Subcutaneous adipose tissue (tissue), 4 donors: ENCODE measurements around the gene SCN1B. TPM values are rescaled to one million over a fixed set of nuclear protein-coding genes. Genes with fewer than 3 reads are reported as not detected.

Experiments
- CTCF ChIP-seq: fragments of 450-650 bp; IDR thresholded peaks from one replicate; pipeline ENCODE4 v1.5.1; 2016; ENCODE audit warnings: low read depth, mild to moderate bottlenecking, control low read depth, antibody characterized with exemption, moderate library complexity
- total RNA-seq, 4 donors: library from RNA; depleted of rRNA; stranded (reverse); fragments of >200 nt; gene quantifications; one replicate each; pipeline ENCODE4 v1.1.0, GENCODE V29; 2016

Gene SCN1B
- total RNA-seq, 4 donors from 2014 or later: 8.5 to 18.1 (median 9.6) TPM

GRCh38 chr19:35018379-35018778, 11.9 kb upstream of the SCN1B start:
- no peak for TF ChIP-seq CTCF

- no peak for TF ChIP-seq CTCF
Measured at GRCh38 chr19:35019144-35019543, 11.1 kb upstream of the SCN1B start.

GRCh38 chr19:35021016-35021415, 9.3 kb upstream of the SCN1B start:
- no peak for TF ChIP-seq CTCF

GRCh38 chr19:35021596-35021995, 8.7 kb upstream of the SCN1B start:
- TF ChIP-seq CTCF: no peak

GRCh38 chr19:35022460-35022859, 7.8 kb upstream of the SCN1B start:
- TF ChIP-seq CTCF: no peak

GRCh38 chr19:35023428-35023827, 6.8 kb upstream of the SCN1B start:
- TF ChIP-seq CTCF: no peak

- no peak for TF ChIP-seq CTCF
Measured at GRCh38 chr19:35024095-35024494, 6.2 kb upstream of the SCN1B start.
